HepG2 (cell line): ENCODE results near the gene AP3D1. TPM values are rescaled to one million over a fixed set of nuclear protein-coding genes. Genes with fewer than 3 reads are reported as not detected.

Experiments used
- FOXA3 ChIP-seq: IDR thresholded peaks from 2 replicates; pipeline ENCODE4 v1.6.1; 2016; ENCODE audit warnings: missing genetic modification reagents, missing compliant biosample characterization
- GABPB1 ChIP-seq: IDR thresholded peaks from 2 replicates; pipeline ENCODE4 v1.6.1; 2016; ENCODE audit warnings: mild to moderate bottlenecking, missing genetic modification reagents, moderate library complexity, missing compliant biosample characterization
- GTF3A ChIP-seq: sonication (generic); formaldehyde crosslinking; conservative IDR thresholded peaks from 2 replicates; pipeline ENCODE4 v1.4.0; 2020; ENCODE audit warnings: mild to moderate bottlenecking, missing genetic modification reagents
- HCFC1 ChIP-seq: fragments of 150-350 bp; IDR thresholded peaks from 2 replicates; pipeline ENCODE4 v1.6.1; 2014; ENCODE audit warnings: low read depth, low read length
- KMT2B ChIP-seq: IDR thresholded peaks from 2 replicates; pipeline ENCODE4 v1.6.1; 2016; ENCODE audit warnings: missing genetic modification reagents, missing compliant biosample characterization
- MED13 ChIP-seq: sonication (generic); formaldehyde crosslinking; IDR thresholded peaks from 2 replicates; pipeline ENCODE4 v1.5.0; 2020; ENCODE audit warnings: missing genetic modification reagents
- MTERF4 ChIP-seq: sonication (generic); formaldehyde crosslinking; IDR thresholded peaks from 2 replicates; pipeline ENCODE4 v1.8.0; 2023; ENCODE audit warnings: mild to moderate bottlenecking, missing genetic modification reagents
- NCOA1 ChIP-seq: sonication (generic); formaldehyde crosslinking; IDR thresholded peaks from 2 replicates; pipeline ENCODE4 v1.9.0; 2021; ENCODE audit warnings: missing genetic modification reagents
- PHF20 ChIP-seq: sonication (generic); formaldehyde crosslinking; IDR thresholded peaks from 2 replicates; pipeline ENCODE4 v1.5.0; 2020; ENCODE audit warnings: mild to moderate bottlenecking, missing genetic modification reagents
- SPEN ChIP-seq: sonication (generic); formaldehyde crosslinking; IDR thresholded peaks from 2 replicates; pipeline ENCODE4 v1.5.1; 2020; ENCODE audit warnings: low read depth, mild to moderate bottlenecking, missing genetic modification reagents
- SRSF4 ChIP-seq: fragments of 200-400 bp; formaldehyde crosslinking; IDR thresholded peaks from one replicate; pipeline ENCODE4 v1.6.1; 2018; ENCODE audit warnings: mild to moderate bottlenecking, low read depth, low read length, moderate library complexity; ENCODE audit not compliant: poor library complexity, severe bottlenecking
- YEATS4 ChIP-seq: sonication (generic); formaldehyde crosslinking; IDR thresholded peaks from 2 replicates; pipeline ENCODE4 v1.4.0; 2020; ENCODE audit warnings: missing genetic modification reagents, borderline replicate concordance
- ZBTB1 ChIP-seq: sonication (generic); formaldehyde crosslinking; IDR thresholded peaks from 2 replicates; pipeline ENCODE4 v1.4.0; 2020; ENCODE audit warnings: missing genetic modification reagents, borderline replicate concordance
- ZKSCAN1 ChIP-seq: fragments of 150-350 bp; IDR thresholded peaks from 2 replicates; pipeline ENCODE4 v1.6.1; 2014; ENCODE audit warnings: low read length
- ZNF296 ChIP-seq: sonication (generic); formaldehyde crosslinking; conservative IDR thresholded peaks from 2 replicates; pipeline ENCODE4 v1.5.0; 2020; ENCODE audit warnings: mild to moderate bottlenecking, missing genetic modification reagents
- ZNF317 ChIP-seq: sonication (generic); formaldehyde crosslinking; IDR thresholded peaks from 2 replicates; pipeline ENCODE4 v1.5.0; 2020; ENCODE audit warnings: mild to moderate bottlenecking, missing genetic modification reagents
- ZNF33B ChIP-seq: sonication (generic); formaldehyde crosslinking; IDR thresholded peaks from 2 replicates; pipeline ENCODE4 v1.5.1; 2020; ENCODE audit warnings: mild to moderate bottlenecking, missing genetic modification reagents
- ZNF343 ChIP-seq: sonication (generic); formaldehyde crosslinking; IDR thresholded peaks from 2 replicates; pipeline ENCODE4 v1.4.0; 2020; ENCODE audit warnings: mild to moderate bottlenecking, missing genetic modification reagents
- ZNF382 ChIP-seq: sonication (generic); formaldehyde crosslinking; IDR thresholded peaks from 2 replicates; pipeline ENCODE4 v1.5.0; 2020; ENCODE audit warnings: missing genetic modification reagents, mild to moderate bottlenecking, borderline replicate concordance
- ZNF501 ChIP-seq: sonication (generic); formaldehyde crosslinking; IDR thresholded peaks from 2 replicates; pipeline ENCODE4 v1.5.1; 2020; ENCODE audit warnings: mild to moderate bottlenecking, moderate library complexity, missing genetic modification reagents
- polyA plus RNA-seq, 8 experiments: library from polyadenylated mRNA; depleted of rRNA in 3 of 8; stranded (reverse) in 7 of 8; unstranded in 1 of 8; fragments of >200 nt; fragmentation: Illumina TruSeq in 4 of 8; extraction: Trizol in 4 of 8; gene quantifications; 2 replicates each; pipeline versions ENCODE4 v1.2.1 to v1.2.3, GENCODE V29; 2011 to 2016; ENCODE audit warnings: low read depth in 4 of 8, missing spikeins in 1 of 8, mixed read lengths in 1 of 8; ENCODE audit not compliant: insufficient read depth in 1 of 8
- total RNA-seq, 5 experiments: library from RNA; depleted of rRNA; stranded (reverse); fragments of >200 nt; fragmentation: Illumina TruSeq; extraction: Trizol; gene quantifications; 2 replicates each; pipeline ENCODE4 v1.2.3, GENCODE V29; 2016; ENCODE audit warnings: low read depth in 1 of 5
- TF ChIP-seq, protein P1 (sequence below), 2 experiments: sonication (generic) in 1 of 2; formaldehyde crosslinking in 1 of 2; IDR thresholded peaks; 2 replicates each; pipeline versions ENCODE4 v1.4.0 to v1.6.1; 2016 to 2020; ENCODE audit warnings: borderline replicate concordance in 1 of 2, low read depth in 1 of 2, mild to moderate bottlenecking in 1 of 2, missing genetic modification reagents in 1 of 2

The AP3D1 gene
- total and polyA plus RNA-seq, 2 of the 13 experiments (the other 11 are each of a cell fraction or from before 2014, with no cell fraction given) = 68.0 to 82.6 TPM

GRCh38 chr19:2051773-2052704, 99.3 kb downstream of the AP3D1 start (continued):
- TF ChIP-seq, protein P1, sequence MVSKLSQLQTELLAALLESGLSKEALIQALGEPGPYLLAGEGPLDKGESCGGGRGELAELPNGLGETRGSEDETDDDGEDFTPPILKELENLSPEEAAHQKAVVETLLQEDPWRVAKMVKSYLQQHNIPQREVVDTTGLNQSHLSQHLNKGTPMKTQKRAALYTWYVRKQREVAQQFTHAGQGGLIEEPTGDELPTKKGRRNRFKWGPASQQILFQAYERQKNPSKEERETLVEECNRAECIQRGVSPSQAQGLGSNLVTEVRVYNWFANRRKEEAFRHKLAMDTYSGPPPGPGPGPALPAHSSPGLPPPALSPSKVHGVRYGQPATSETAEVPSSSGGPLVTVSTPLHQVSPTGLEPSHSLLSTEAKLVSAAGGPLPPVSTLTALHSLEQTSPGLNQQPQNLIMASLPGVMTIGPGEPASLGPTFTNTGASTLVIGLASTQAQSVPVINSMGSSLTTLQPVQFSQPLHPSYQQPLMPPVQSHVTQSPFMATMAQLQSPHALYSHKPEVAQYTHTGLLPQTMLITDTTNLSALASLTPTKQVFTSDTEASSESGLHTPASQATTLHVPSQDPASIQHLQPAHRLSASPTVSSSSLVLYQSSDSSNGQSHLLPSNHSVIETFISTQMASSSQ (IDR thresholded peaks at IDR 0.05; ENCODE audit: low read depth) = no peak
- TF ChIP-seq, protein P1 (CRISPR knock-in tag; IDR thresholded peaks at IDR 0.05; ENCODE audit: borderline replicate concordance) = no peak
- TF ChIP-seq PHF20 (CRISPR knock-in tag) (no peak), ZBTB1 (CRISPR knock-in tag) (no peak), ZNF343 (CRISPR knock-in tag) (no peak), ZNF296 (CRISPR knock-in tag) (no peak), MED13 (CRISPR knock-in tag) (no peak), ZNF501 (CRISPR knock-in tag) (no peak; the same call in 1 of the 2 replicates), YEATS4 (peak; percentile 26; the same call in 1 of the 2 replicates), FOXA3 (no peak), MTERF4 (CRISPR knock-in tag) (no peak), NCOA1 (CRISPR knock-in tag) (0 out of 2 replicates have a peak, but pooled peaks have one; percentile 33), GTF3A (CRISPR knock-in tag) (no peak), HCFC1 (no peak), KMT2B (CRISPR knock-in tag) (no peak; the same call in 1 of the 2 replicates), GABPB1 (no peak), SRSF4 (no peak), ZNF317 (CRISPR knock-in tag) (0 out of 2 replicates have a peak, but pooled peaks have one; percentile 18), ZNF382 (CRISPR knock-in tag) (no peak), ZNF33B (CRISPR knock-in tag) (peak; percentile 14; the same call in 1 of the 2 replicates), SPEN (peak; percentile 53), ZKSCAN1 (no peak)
